ENCODE measurements around the gene PDGFA.

PDGFA gene

DNA sequence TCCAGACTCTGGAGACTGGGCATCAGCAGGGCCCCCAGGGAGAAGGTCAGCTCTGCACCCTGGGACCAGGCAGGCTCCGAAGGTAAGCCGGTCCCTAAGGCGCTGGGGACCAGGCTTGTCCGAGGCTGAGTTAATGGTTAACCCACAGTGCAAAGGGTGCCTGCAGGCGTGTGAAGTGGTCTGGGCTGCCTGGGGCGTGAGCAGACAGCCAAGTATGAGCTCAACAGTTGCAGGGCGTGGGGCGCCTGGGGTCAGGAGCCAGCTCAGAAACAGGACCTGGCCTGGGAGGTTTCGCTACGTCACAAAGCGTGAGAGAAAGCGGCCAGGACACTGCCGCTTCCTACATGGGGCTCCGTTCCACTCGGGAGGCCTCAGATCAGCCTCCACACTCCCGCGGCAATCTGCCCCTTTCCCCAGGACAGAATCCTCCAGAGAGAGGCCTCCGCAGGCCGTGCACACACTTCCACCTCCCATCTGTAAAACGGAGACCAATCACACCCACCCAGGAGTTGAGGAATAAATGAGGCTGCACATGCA lies 16.0 kb downstream of the PDGFA start:
- no peak for DNase-seq (ENCODE audit: low spot score)

DNA sequence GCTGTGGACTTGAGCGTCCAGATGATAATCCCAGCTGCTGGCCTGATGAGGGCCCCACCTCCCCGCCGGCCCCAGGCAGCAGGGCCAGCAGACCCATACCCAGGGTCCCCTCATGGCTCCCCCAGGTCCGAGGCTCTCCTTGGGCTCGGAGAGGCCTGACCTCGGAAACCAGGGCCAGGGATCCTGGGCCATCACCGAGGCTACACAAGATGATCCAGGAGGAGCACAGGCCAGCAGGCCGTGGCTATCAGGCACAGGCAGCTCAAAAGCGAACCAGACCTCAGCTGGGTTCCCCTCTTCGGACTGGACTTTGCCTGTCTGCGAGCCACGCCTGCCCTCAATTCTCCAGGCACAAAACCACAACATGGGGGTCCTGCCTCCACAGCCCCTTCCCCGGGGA lies 17.4 kb downstream of the PDGFA start:
- DNase-seq (ENCODE audit: low spot score) = no peak

DNA sequence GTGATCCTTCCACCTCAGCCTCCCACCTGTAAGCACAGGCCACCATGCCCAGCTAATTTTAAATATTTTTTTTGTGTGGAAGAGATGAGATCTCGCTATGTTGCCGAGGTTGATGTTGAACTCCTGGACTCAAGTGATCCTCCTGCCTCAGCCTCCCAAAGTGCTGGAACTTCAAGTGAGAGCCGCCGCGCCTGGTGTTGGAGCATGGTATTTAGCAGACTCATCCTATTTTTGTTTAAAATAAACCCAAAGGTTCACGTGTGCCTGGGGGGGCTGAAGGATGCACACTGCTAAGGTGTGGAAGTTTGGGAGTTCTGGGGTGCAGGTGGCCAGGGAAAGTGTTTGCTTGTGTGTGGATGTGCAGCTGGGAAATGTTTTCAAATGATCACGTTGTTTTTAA lies 18.1 kb downstream of the PDGFA start:
- no peak for DNase-seq (ENCODE audit: low spot score)

DNA sequence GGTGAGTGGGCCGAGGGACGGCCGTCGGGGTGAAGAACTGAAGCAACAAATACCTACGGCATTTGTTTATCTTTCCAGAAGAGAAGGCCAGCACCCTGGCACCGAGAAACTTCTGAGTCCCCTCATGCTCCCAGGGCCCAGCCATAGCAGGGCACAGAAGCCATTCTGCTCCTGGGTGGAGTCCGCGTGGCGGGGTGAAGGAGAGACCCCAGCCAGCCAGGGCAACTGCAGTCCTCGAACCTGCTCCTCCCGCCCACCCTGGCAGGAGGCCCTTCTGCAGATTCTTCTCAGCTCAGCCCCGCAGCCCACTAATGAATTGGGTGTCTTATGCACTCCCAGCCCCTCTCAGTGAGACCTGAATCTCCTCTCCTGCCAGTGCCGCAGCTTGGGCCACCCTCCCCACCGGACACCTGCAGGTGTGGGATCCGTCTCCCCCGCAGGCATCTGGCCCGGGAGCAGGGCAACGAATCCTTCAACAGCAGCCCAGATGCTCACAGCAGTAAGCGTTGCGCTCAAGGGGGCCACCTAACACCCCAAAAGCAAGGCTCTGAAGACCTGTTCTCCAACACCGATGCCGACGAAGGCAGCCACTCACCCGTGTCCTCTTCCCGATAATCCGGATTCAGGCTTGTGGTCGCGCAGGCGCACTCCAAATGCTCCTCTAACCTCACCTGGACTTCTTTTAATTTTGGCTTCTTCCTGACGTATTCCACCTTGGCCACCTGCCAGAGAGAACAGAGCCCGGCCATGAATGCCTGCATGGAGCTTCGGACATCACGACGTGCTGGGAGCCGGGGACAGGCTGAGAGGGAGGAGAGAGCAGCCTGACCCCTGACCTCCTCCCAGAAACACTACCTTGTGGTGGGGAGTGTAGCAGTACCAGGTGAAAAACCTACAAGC lies 18.9 kb downstream of the PDGFA start:
- no peak for DNase-seq (ENCODE audit: low spot score)

DNA sequence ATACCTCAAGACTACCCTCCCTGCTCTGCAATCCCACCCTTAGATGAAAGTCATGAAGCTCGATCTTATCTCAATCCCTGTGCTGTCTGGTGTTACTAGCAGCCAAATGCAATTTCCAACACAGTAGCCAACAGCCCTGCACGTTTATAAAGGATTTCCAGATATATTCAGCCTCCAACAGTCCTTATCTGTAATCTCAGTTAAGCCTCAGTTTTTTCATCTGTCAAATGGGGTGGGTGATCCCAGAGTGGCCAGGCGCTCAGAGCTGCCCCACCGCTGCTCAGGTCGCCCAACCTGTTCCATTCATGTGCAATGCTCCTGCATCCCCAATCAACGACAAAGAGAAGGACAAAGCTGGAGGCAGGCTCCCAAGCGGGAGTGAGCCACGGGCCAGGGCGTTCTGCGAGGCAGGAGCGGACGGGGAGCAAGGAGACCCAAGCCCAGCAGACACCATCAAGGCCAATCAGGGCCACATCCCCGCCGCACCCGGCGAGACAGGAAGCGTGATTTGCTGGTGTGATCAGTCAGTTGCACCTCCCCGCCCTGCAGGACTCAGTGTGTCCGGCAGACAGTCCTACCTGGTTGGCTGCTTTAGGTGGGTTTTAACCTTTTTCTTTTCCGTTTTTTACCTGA lies 19.7 kb downstream of the PDGFA start:
- DNase-seq (ENCODE audit: low spot score) = no peak

DNA sequence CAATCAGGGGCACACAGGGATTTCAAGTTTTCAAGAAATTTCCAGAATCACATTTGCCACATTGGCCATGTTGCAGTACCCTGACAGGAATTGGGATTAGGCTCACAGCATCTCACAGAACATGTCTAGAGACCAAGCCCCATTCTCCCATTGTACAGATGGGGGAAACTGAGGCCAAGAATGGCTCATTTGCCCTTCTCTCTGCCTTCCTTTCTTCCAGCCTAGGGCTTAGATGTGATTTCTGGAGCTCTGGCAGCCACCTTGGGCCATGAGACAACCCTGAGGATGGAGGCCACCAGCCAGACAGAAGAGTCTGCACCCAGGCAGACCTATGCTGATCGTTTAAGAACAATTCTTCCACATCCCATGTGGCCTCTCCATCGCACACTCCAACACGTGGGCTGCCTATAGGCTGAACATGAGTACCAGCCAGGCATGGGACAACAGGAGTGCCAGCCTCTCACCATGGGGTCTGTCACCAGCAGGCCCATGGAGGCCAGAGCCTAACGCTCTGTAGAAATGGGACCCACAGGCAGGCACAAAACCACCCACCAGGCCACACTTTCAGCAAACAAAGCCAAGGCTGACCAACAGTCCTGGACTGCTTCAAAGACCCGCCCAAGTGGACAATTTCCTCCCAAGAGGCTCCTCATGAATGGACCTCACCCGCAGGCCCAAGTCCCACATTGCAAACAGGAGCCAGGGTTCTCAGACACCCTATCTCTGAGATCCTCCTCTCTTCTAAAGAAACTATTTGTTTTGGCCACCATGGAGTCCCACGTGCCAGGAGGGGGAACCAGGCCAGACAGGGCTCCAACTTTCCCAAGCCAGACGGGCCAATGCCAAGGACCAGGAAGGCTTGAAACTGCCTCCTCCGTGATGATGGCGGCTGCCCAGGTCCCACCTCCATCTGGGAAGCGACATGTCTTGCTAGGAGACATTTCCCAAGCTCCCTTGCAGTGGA lies 20.7 kb downstream of the PDGFA start:
- no peak for DNase-seq (ENCODE audit: low spot score)

DNA sequence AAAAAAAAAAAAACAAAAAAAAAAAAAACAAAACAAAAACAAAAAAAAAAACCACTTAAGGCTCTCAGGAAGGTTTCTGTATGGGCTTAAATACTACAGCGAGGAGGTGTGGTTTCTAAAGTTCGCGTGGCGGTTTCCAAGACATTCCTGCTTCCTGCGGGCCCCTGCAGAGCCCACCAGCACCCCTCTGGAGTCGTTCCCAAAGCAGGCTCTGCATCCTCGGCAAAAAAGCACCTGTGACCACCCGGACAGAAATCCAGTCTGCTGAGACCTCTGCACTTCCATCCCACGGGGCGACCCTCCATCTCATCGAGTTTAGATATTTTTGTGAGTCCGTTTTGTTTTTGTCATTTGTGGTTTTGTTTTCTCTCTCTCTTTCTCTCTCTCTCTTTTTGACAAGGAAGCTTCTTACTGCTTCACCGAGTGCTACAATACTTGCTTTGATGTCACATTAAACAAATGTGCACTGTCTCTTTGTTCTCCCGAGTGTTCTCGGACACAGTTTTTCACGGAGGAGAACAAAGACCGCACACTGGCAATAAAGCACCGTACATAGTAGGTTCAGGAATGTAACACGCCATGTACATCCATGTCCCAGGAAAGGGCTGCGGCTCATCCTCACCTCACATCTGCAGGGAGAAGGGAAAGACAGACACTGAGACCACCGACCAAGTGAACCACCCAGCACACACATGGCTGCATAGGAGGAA lies 21.5 kb downstream of the PDGFA start:
- no peak for DNase-seq (ENCODE audit: low spot score)

DNA sequence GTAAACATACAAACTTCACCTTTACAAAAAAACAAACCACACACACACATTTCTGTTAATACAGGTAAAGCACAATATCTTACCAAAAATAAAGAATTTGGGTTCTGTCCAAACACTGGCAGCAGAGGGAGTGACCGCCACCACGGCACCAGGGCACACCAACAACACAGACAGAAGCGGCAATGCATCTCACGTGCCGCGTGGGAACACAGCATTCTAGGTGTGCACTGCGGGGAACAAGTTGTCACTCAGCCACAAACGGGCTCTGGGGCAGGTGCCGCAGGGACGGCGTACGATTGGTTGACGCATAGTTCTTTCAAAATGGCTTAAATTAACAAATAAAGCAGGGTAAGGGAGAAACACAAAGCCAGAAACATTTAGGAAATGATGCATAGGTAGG lies 22.3 kb downstream of the PDGFA start:
- DNase-seq (ENCODE audit: low spot score) = no peak

DNA sequence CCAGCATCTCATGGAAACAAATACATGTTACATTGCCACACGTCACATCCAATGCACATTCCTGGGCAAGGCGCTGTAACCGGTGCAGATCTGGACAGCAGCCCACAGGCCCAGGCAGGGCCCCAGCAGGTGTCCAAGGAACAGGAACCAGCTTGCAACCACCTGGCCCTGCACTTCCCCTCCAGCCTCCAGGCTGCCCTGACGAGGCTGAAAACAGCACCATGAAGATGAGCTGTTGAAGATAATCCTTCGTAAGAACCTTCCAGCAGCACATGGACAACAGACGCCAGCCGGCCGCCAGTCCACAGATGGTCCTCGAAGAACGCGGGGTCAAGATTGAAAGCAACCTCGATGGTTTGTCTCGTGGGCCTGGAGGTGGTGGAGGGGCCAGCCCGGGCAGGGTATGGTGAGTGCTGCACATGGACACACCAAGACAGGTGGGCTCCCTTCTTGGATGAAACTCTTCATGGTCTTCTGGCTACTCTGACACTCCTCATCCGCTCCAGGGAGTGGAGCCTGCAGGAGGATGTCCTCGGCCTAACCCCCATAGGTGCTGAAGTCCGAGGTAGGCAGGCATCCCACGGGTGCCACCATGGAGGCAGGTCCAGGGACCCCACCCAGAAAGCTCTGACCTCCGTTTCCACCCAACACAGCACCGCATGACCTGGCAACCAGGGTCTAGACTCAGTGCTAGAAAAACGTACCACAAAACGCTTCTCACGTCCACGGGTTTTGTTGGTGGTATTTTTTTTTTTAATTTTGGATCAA lies 22.9 kb downstream of the PDGFA start:
- DNase-seq (ENCODE audit: low spot score) = no peak

DNA sequence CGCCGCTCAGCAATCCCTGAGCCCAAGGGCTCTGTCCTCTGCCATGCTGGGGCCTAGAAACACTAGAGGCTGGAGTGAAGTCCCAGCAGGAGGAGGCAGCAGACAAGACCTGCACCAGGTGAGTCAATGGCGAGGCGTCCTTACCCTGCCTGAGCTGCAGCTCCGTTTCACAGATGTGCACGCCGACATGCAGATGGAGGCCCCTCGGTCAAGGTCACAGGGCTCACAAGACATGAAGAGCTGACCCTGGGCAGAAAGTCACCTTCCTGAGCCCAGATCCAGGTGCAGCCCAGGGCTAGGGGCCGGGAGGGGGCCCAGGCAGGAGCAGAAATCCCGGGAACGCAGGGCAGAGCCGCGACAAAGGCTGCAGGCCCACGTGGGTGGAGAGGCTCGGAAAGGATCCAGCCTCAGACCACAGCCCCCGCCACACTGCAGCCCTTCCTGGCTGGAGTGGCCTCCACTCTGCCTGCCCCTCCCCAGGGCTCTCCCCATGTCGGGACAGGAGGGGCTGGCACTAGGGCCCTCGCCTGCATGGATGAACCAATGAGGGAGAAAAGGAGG lies 23.8 kb downstream of the PDGFA start:
- no peak for DNase-seq (ENCODE audit: low spot score)

DNA sequence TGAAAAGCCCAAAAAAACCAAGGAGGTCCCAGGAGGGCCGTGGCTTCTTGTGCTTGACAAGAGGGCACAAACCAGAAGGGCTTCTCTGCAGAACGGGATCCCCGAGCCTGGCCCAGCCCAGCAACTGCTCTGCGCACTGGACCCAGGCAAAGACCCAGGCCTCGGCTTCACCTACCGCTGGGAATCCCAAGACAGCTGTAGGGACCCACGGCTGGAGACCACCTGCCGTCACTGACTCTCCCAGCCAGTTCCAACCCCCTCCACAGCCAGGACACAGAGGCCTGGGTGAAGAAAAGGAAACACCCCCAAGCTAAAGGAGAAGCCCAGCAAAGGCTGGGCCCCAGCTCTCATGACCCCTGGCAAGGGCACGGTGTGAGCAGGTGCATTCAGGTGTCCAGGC lies 24.3 kb downstream of the PDGFA start:
- DNase-seq (ENCODE audit: low spot score) = no peak

DNA sequence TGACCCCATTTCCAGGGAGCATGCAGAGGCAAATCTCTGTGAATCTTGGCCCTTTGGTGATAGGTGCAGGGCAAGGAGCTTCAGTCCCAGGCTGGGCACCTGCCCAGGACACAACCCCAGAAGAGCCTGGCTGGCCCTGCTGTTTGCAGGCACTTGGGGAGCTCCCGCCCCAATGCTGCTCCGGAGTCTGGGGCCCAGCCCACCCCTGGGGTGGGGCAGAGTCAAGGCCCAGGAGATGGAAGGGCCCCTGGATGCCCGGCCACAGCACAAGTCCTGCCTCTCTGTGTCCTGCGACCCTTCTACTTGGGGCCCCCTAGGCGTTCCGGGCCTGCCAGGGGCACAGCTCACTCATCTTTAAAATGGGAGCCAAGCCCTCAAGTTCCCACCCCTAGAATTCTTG lies 24.7 kb downstream of the PDGFA start:
- no peak for DNase-seq (ENCODE audit: low spot score)

DNA sequence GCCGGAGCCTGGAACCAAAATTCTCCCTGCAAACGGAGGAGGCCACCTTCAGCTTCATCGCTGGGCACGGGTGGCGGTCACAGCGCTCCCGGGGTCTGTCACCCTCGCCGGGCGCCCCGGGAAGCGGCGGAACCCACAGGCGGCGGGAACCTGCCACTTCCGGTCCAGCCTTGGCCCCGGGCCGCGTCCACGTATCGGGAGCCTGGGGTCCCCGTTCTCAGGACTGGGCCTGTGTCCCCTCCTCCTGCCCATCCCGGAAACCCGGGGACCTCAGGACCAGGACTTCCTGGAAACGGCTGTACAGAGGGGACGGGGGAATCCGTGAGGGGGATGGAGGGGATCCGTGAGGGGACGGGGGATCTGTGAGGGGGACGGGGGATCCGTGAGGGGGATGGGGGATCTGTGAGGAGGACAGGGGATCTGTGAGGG lies 25.4 kb downstream of the PDGFA start:
- no peak for DNase-seq (ENCODE audit: low spot score)

DNA sequence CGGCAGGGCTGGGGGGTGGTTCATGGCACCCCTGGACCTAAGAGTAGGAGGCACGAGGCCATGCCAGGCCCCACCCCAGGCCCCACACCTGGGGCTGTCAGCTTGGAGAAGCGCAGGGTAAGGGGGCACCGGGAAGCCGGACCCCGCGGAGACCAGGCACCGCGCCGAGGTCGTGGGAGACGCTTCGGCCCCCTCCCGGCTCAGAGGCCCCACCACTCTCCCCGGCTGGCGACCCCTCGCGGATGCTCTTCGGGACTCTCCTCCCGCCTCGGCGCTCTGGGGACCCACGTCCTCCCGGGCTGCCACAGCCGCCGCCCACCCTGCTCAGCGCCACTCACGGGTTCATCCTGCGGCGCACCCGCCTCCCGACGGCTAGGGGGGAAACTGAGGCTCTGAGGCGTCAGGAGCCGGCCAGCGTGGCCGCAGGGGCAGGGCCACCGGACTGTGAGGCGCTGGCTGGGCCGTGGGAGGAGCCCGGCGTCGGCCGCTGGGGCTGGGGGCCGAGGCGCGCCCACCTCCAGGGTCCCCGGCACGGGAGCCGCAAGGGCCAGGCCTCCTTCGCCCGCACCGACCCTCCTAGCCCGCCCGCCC lies 25.9 kb downstream of the PDGFA start:
- DNase-seq (ENCODE audit: low spot score) = no peak

DNA sequence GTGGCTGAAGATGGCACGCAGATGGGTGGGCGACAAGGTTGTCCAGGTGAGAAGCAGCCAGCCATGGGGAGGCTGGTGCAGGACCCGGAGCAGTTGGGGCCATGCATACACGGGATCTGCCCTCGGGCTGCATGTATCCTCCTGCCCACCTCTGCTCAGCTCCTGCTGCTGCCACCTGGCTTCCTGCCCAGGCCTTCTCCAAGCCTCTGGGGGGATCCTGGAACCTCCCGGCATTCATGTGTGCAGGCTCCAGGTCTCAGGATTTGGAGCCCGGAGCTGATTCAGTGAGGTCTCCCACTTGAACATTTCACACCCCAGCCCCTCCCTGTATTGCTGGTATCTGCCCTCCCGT lies 27.0 kb downstream of the PDGFA start:
- DNase-seq (ENCODE audit: low spot score) = no peak

DNA sequence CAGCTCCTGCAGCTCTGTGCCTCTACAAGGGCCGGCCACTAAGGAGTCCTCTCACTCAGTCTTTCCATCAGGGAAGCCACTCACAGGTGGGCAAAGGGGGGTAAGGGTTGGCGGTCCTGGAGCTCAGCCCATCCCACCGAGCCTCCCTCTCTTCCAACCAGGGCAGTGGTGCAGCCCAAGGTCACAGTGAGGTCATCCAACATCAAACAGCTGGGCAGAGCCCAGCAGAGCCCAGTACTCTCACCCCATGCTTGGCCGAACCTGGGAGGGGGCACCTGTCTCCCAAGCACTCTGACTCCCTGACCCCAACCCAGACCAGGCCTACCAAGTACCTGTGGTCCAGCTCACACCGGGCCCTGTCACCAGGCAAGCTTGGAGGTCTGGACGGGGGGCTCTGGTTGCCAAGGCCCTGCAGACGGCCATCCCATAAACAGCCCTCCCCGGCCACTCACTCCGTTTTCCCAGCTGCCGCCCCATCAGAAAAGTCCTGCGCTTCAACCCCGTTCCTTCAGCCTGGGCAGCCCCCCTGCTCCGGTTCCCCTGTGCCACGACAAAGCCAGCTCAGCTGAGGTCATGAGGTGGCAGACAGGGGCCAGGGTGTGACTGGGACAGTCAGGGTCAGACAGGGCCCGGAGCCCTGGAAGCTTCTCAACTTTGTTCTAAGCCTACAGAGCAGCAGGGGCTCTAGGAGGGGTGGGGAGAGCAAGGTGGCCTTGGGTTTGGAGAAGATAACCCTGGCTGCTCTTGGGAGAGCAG lies 27.5 kb downstream of the PDGFA start:
- no peak for DNase-seq (ENCODE audit: low spot score)

DNA sequence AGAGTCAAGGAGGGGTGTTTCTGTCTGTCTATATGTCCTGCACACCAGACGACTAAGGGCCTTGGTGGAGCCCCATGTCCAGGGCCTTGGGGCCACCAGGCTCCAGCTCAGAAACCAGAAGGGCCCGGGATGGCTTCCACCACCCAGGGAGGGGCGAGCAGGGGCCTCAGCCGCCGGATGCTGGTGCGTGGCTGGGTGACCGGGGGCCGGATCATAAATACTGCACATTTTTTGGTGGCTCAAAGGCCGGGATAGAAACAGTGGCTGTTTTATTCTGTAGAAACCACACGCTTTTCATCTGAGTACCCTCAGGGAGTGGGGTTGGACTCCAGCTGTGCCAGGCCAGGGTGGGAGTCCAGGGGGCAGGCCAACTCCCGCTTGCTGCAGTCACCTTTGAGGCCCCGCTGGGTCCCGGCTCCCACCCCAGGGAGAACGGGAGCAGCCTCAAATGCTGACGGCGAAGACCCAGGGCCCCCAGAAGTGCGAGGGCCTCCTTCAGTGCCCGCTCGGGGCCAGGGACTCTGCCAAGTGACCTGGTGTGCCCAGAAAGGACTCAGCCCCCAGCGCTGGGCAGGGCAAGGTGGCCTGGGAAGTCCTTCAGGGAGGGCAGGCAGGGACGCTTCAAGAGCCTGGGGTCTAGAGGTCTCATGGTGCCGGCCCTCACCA lies 28.2 kb downstream of the PDGFA start:
- DNase-seq (ENCODE audit: low spot score) = no peak

DNA sequence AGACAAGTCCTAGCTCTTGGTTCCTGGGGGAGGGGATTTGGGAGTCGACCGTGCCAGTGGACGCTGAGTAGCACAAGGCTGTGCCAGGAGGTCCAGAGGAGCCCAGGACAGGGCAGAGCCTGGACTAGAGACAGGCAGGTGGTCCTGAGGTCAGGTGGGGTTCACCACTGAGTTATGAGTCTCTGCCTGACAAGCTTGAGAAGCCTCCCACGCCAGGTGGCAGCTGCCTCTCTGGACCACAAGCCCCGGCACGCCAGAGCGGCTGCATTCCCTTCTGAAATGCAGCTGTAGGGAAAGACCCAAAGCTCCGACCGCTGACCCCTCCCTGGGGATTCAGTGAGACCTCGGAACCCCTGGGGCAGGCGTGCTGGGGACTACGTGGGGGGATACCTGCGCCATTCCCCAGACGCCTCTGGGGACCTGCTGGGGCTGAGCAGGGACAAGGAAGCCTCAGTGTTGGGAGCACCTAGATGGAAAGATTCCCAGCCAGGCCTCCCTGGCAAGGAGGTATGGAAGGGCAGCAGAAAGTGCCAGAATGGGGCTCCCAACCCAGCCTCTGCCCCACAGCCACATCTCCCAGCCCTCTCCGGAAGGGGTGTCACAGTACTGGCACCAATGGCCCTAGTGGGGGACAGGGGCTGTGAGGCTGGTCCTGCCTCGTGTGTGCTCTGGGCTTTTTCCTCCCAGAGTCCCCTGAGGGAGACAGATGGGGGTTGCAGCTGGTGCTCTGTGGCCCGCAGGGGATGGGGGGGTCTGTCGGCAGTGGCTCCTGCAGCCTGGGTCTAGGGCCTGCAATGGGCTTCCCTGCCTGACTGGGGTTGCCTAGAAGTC lies 29.0 kb downstream of the PDGFA start:
- DNase-seq (ENCODE audit: low spot score) = no peak
